SK-N-SH treated with all-trans-retinoic acid at 6 μM for 48 hours (cell line): Measurements from ENCODE around the gene CNDP1.

Experiments used
- ZNF565 ChIP-seq: fragments of 450-650 bp; formaldehyde crosslinking; conservative IDR thresholded peaks from 2 replicates; pipeline ENCODE4 v1.5.0; 2020; ENCODE audit warnings: low read depth, mild to moderate bottlenecking, moderate library complexity
- ZNF70 ChIP-seq: fragments of 450-650 bp; formaldehyde crosslinking; IDR thresholded peaks from 2 replicates; pipeline ENCODE4 v1.5.0; 2020; ENCODE audit warnings: mild to moderate bottlenecking, moderate library complexity

DNA sequence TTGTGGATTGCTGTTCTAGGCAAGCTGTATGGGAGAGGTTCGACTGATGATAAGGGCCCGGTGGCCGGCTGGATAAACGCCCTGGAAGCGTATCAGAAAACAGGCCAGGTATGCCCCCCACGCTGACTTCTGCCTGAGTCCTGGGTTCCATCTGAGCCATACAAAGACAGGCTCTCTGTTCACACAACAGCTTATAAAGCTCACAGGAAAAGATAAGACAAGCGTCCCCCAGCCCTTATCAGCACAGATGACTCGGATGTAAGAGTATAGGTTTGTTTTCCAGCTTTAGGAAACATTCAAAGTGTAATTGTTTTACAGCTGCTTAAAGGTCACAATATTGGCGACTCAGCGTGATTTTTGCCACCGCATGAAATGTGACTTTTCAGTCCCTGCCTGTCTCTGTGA lies 25.5 kb upstream of the CNDP1 start:
- TF ChIP-seq ZNF70 (CRISPR knock-in tag) (no peak), ZNF565 (CRISPR knock-in tag) (no peak)
